Fibroblast of upper back skin (primary cell): ENCODE results near the gene EFNA5.

Experiments used
- DNase-seq: peaks from one replicate; pipeline ENCODE4 v3.0.0-alpha.2; 2013

EFNA5 gene

DNA sequence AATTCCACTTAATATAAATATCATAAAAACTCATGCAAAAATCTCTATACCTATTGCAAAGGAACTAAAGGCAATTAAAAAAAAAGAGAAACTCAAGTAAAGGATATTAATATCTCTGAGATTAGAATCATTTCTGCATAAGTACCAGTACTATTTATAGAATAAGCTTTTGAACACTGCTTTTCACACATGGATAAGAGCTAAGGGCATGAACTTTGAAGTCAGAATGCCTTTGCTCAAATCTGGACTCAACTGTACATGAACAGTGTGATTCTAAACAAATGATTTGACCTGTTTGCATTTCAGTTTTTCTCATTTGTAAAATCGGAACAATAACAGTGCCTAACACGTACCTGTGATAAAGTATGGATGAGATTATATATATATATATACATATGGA, 255.9 kb downstream of the EFNA5 start:
- no peak for DNase-seq

DNA sequence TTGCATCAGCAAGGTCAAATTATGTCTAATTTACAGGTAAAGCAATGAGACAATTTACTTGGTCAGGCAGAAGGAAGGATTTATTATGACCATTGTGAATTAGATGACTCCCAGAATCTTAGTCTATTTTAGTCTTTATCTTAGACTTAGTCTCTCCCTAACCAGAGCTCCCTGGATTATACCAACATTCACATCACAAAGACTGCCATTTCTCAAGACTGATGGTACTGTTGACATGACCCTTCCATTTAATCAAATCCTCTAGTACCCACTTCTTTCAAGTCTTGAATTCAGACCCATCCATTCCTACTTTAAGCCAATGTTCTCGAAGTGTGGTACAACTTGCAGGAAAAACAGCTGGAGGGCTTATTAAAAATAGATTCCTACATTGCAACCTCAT, 257.0 kb downstream of the EFNA5 start:
- DNase-seq = no peak

DNA sequence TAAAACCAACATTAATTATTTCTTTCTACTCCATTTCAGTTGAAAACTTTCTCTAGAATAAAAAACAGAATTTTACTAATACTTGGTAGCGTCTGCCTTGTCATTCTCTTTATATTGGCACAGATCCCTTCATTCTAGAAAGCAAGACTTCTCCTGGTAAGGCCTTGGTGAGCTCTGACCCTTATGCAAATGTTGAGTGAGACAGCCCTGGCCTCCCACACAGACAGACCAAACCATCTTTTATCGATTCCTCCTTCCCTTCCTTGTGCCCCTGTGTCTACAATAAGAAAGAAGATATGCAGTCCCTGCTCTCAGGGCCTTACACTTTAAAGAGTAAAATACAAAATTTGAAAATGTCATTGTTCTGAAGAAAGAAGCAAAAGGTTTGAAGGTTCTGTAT, 262.2 kb downstream of the EFNA5 start:
- DNase-seq = no peak

DNA sequence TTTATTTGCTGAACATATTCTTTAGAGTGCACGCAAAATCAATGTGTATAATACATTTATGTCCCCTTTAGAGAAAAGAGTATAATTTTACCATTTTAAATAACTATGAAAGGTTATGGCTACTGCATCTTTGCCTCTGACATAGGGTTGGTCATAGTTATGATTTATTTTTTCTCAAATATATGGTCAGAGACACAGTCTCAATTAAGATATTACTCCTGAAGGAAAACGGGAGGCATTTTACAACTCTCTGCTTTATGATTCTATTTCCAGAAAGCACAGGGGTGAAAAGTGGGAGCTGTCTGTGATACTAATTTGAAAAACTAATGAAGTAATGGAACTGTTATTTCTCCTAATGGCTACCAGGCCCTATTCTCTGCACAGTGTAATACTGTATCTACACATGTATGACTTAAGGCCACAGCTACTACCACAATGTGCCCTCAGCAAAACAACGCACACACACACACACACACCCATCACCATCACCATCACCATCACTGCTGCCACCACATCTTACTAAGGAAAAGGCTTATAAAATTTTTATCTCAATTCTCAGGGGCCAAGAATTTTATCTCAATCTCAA, 262.9 kb downstream of the EFNA5 start:
- DNase-seq = no peak

DNA sequence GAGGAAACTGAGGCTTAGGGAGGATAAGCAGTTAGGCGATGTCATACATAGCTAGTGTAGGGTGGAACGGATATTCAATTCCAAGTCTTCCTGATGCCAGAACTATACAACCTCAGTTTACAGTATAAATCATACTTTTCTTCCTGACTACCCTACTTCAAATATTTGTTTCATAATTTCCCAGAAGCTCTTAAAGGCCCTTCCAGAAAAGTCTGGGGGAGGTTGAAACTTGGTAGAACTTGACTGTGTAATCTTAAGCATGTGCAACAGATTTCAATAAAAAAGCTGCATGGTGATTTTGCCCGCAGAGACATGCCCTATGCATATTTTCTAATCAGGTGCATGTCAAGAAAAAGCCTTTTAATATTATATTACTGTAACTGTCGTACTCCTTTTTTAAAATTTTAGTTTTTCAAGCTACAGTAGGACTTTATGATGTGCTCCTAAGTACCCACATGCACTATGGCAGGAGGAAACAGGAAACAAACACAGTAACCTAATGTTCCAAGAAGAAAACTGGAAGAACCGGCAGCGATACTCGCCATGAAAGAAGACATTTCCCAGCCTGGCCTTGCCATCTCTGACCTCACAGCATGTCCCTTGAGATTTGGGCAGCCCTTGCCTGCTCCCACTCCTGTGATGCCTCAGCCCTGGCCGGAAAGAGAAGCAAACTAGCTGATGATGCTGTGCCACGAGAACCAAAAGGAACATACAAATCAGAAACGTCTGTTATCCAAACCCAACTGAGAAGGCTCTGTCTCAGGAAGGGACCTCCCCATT, 266.0 kb downstream of the EFNA5 start:
- no peak for DNase-seq

DNA sequence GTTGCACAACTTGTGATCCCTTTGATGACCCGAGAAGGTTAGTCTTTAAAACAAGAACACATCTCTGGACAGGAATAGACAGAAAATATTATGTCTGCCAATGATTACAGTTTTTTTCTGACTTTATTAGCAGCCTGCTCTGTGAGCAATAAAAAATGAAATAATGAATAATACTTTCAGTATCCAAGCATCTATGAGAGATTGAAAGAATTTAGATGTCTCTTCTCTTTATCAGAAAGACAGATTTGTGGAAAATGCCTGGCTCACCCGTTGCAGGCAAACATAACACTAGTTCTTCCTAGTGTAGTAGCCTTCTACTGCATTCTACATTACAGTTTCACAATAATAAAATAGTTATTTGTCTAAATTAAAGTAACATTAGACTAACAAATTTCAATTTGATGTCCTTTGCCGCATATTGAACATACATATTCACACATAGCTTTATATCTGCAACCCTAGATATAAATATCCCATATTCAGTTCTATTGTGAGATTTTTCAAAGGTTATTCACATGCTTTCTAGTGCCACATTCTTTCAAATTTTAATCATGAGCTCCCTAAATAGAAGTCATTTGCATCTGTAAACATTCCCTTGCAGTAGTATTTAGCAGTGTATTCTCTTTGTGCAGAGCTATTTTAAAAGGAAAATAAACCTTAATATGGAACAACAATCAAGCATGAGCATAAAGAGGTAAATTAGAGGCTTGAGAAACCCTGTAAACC, 267.3 kb downstream of the EFNA5 start:
- no peak for DNase-seq

DNA sequence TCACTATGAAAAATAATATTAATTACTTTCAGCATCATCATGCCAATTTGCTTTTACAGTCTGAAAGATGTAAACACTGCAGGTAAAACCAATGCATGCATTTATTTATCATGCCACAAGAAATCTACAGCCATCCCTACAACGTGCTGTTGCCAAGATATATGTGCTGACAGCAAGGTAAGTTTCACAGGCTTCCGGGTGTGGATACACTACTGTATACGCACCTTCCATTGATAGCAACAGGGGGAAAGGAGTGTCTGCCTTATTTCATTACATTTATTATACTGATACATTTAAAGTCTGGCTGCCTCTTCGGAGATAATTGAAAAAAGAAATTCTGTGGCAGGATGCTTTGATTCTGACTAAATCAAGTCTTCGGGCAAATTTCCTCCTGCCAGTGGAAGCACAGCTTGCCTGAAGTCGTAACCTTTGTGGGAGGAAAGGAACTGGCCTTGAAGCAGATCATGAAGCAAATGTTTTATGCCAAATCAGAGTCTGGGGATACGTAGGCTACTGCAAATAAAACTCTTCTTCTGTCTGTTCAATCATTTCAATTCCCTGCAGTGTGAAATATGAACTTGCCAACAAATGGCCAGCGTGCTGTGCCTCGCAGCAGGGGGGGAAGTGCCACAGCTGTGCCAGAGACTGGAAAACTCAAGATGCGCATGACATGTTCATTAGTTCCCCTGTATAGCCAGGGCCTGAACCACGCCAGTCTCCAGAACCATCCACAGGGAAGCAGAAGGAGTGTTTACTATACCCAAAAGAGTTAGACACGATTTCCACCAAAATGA, 268.1 kb downstream of the EFNA5 start:
- DNase-seq = no peak

DNA sequence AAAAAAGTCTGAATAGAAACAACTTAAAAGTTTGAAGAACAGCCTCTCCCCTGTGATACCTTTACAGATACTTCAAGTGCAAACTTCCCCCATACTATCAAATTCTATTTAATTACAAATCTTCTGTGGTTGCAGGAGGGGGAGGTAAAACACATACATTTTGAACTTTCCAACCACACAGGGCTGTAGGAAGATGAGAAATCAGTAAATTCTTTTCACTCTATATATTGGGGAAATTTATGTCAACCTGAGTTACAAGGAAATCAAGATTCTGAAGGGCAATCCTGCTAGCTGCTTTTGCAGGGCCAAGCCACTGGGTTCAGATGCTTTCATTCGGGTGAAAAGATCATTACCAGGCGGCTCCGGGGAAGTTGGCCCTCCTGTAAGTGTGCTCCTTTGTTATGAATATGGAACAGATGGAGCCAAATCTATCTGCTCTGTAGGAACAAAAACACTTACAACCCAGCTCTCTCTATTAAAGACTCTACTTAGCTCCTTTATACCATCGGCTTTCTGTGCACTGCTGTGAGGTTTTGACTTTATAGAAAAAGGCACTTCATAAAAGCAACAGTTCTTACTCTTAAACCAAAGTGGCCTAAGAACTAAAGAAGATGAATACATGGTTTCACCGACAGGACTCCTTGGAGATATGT, 269.1 kb downstream of the EFNA5 start:
- DNase-seq = no peak

DNA sequence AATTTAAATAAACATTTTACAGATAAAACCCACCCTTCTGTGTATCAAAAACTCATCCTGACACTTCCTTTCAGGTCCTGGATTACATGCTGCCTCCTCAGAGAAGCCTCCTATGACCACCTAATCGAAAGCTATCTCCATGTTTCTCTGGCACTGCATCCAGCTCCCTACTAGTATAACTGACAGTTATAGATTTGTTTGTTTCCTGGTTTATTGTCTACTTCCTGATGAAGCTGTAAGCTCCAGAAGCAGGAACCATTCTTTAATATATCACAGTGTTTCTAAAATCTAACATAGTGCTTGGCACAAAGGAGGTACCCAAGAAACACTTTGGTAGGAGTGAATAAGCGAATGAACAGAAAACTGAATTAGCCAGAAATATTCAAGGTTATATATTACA, 270.4 kb downstream of the EFNA5 start:
- DNase-seq = no peak

DNA sequence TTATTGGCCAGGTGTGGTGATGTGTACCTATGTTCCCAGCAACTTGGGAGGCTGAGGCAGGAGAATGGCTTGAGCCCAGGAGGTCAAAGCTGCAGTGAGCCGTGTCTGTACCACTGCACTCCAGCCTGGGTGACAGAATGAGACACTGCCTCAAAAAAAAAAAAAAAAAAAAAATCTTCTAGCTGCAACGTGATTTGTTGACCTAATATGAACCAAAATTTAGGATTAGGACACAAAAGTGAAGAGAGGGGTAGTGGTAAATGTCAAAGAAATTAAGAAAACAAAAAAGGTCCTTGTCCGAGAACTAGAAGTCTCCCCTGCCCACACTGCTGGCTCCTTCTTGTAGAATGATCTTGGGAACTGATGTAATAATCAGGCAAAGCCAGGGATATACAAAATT, 272.0 kb downstream of the EFNA5 start:
- DNase-seq = no peak

DNA sequence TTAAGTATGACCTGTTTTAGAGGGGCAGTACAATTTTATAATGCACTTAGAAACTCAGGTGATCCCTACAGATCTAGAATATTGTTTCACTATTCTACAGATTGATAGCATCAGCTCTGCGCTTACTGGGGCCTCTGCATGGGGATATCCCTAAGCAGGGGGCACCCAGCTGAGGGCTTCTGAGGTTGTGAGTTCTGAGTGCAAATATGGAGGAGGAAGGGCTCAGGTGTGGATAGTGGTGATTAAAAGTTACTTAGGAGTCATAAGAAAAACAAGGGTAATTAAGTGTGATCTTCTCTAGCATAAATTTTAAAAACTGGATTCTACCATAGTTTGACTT, 274.4 kb downstream of the EFNA5 start:
- DNase-seq = no peak

DNA sequence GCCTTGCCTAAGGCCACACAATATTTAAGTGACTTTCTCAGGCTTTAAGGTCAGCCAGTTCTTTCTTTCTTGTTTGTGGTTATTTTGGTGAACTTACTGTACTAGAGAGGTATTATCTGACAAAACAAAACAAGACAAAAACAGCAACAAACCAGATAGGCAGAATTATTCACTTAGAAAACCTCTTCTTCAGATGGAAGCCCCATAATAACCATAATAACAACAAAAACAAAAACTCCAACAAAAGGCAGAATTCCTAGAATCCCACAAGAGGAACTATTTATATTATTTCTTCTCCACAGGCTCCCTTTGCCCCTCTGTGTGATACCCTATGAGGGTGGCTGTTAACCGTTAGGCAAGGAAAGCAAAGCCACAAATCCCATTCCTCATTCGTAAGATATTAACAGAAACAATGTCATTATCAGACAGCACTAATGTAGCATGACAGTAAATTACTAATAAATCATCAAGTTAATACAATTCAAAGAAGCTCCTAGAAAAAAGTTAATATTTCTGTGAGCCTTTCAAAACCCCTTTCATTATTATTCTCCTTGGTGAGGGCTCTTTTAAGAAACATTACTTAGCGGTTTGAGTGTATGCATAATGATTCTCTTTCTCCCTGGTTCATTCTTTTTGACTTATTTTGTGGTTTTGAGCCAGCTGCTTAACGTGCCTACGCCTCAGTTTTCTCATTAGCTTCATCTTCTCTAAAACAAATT, 274.9 kb downstream of the EFNA5 start:
- peak; percentile 16 for DNase-seq

DNA sequence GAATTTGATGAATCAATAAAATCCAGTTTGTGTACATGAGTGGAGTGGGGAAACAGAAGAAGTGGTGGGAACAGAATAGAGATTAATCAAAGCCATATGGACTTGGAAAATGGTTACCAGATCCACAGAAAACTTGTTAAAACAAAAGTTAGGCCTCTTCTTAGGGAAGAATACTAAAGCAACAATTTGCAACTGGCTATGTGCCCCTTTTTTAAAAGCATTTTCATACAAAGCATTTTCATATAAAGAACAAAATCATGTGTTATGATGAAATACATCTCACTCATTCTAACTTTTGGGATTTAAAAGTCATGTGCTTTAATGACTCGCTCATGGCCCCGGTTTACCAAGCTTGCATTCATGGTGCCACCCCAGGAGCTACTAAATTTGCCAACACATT, 276.9 kb downstream of the EFNA5 start:
- DNase-seq = no peak

DNA sequence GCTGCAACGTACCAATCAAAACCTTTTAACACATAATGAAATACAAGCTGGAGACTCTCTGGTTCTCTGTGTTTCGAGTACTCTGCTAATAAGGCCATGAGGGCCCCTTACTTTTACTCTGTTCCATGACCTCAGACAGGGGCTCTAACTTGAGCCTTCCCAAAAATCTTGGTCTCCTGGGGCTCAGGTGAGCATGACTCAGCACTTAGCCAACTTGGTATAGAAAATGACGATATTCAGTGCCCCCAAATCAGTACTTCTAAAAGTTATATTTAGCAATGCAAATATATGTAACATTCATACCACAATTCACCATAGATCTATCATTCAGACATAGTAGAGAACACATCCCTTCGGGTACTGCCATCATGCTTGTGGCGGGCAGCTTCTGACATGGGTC, 278.9 kb downstream of the EFNA5 start:
- no peak for DNase-seq

DNA sequence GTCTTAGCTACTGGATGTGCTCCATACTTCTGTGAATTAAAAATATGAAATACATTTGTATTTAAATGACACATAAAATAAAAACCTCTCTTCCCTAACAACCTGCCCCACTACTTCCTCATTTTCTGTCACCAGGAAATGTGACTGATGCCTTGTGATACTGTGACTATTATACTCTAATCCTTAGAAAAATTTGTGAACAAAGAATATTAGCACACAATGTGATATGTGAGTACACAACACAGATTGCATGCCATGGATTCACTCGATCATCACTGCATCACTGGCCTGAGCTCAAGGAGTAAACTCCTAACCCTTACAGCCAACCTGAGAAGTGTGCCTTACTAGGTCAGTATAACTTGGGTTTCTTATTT, 281.0 kb downstream of the EFNA5 start:
- DNase-seq = no peak

DNA sequence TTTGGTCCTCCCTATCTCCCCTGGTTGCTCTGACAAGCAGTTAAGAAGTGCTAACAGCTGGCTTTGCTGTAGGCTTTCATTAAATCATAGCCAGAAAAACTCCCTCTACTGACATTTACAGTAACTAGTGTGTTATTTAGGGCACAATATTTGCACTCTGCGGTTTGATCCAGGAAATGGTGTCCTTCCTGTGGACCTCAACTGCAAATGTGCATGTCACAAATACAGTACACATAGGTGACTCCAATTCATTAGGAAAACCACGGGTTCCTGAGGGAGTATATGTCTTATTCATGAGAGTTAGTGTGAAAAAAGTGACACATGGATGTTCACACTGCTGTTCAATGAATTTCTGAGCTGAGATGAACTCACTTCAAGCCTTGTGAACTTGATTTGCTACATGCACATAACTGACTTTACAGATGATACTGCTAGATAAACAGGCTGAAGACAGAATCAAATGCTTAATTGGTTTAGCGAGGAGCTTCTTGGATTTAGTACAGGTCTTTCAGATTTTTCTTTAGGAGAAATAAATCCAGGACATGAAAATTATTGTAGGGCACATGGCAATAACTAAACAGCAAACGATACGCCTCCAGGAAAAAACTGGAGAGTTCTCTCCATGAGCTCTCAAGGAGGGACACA, 281.5 kb downstream of the EFNA5 start:
- DNase-seq = peak; percentile 77

DNA sequence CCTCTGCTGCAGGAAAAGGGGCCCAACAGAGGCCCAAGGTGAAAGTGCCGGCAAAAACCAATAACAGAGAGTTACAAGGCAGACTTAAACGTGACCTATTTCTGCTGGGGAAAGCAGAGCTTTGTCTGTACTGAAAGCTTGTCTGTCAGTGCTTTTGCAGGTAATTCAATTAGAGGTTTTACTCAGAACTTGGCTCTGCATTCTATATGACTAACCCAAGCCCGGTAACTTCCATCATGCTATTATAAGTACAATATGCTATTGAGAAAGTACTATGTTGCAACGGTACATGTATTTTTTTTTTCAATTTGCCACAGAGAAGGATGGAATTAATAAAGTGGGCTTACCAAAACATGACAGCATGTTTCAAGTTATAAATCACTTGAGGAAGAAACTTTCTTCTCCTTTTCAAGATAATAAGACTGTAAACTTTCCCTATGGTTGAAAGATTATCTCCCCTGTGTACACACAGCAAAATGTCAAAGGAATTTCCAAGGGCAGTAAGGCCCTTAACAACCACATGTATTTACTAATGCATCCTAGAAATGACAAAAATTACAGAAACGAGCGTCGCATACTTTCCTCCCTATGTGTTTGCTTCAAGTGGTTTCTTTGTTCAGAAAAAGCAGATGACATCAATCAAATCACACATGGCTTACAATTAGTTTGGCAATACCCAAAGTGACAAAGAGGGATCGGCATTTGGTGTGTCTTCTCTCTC, 282.4 kb downstream of the EFNA5 start:
- DNase-seq = peak; percentile 96

DNA sequence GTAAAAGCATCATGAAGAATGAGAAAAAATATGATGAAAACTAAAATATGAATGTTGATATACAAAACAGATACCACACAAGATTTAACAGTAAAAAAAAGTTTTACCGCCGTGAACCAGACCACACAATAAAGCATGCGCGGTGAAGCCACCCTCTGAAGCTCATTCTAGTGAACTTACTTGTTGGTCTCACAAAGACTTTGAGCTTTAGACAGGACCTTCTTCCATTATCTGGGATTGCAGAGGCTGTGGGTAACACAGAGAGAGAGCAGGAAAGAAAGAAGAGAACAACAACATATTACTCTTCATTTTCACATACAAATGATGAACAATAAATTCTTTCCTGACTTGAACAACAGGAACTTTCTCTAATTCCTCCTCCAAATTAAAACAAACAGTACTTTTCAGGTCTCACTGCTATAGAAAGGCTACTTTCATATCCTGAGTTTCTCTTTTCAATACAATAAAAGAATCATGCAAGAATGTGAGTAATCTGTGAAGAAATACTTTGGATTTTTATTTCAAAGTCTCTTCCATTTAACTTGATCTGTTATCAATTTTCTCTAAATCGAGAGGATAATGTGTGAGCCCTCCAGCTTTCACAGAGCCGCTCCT, 283.1 kb downstream of the EFNA5 start:
- no peak for DNase-seq

DNA sequence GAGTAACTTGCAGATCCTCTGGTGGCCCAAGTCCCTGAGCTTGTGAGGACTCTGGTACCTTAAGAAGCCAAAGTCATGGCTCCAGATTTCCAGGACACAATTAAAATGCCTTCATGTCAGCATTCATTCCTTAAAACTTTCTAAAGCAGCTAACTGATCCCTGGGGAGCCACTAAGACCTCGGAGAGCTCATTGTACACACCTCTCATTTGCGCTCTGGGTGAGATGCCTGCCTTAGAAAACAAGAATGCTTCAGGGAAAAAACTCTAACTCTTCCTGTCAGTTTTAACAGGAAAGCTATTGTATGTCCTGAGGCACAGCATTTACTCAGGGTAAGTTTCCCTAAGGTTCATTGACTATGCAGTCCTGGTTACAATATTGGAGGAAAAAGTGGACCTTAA, 285.0 kb downstream of the EFNA5 start:
- no peak for DNase-seq

DNA sequence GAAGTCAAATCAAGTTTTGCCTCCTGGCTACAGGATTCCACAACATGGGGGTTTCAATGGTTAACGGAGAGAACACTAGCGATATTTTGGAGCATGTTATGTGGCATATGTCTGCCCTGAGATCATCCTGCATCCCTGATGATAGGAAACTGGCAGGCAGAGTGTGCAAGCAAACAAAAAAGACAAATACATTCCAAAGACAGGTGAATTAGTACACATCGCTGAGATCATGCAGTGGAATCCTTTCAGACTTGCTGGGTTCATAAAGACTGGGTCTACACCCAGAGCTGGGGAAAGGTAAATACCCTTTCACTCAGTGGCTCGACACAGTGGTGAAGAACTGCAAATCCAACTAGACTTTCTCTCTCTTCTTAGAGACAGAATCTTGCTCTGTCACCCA, 286.5 kb downstream of the EFNA5 start:
- no peak for DNase-seq

DNA sequence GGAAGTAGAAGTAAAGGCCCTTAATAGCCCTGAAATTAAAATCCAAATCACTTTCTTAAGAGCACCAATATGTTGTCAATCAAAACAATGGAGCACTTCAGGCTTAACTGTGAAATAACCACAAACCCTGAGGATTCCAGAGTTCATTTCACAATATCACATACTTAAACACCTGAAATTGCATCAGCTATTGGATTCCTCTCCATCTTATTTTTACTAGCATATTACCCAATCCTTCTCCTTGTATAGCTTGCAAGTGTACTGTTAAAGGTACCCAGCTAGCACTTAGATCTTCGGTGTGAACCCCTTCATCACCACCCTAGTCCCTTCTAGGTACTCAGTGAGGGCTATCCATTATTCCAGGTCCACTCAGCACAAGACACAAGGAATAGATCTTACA, 287.3 kb downstream of the EFNA5 start:
- peak; percentile 62 for DNase-seq
